ENCODE measurements around the gene RPF1. TPM values are rescaled to one million over a fixed set of nuclear protein-coding genes. Genes with fewer than 3 reads are reported as not detected.

RPF1 gene
- total RNA-seq, 1 donor from 2014 or later, result 34.9 TPM

- Histone ChIP-seq H3K27ac (replicated peaks) (no peak overlapping the region), H3K9me3 (replicated peaks) (peaks cover 16% of the 10 kb centered on the region), H3K36me3 (peaks cover 5% of the 10 kb centered on the region), H3K4me3 (no peak overlapping the region), H3K4me1 (peaks cover 15% of the 10 kb centered on the region), H3K27me3 (ENCODE audit: low read depth) (no peaks in the 10 kb centered on the region)
- intact Hi-C loops (cut with micrococcal nuclease), result no loop called here
- TF ChIP-seq CTCF (IDR thresholded peaks at IDR 0.05; ENCODE audit: borderline replicate concordance), result no peak
- DNase-seq, result no peak
These were observed 31.6 kb downstream of the RPF1 start for GRCh38 chr1:84510668-84511067.

GRCh38 chr1:84524590-84524989 is 45.5 kb downstream of the RPF1 start:
- Histone ChIP-seq H3K27me3 (ENCODE audit: low read depth) (no peaks in the 10 kb centered on the region), H3K9me3 (replicated peaks) (no peaks in the 10 kb centered on the region), H3K4me1 (no peaks in the 10 kb centered on the region), H3K27ac (replicated peaks) (no peak overlapping the region), H3K36me3 (peaks cover 11% of the 10 kb centered on the region), H3K4me3 (no peak overlapping the region)
- intact Hi-C loops (cut with micrococcal nuclease), result no loop called here
- no peak for TF ChIP-seq CTCF (IDR thresholded peaks at IDR 0.05; ENCODE audit: borderline replicate concordance)
- DNase-seq, result no peak

GRCh38 chr1:84525779-84526178 is 46.7 kb downstream of the RPF1 start:
- no peak for TF ChIP-seq CTCF (IDR thresholded peaks at IDR 0.05; ENCODE audit: borderline replicate concordance)

GRCh38 chr1:84538599-84538998 is 59.5 kb downstream of the RPF1 start:
- H3K9me3 ChIP-seq (replicated peaks), result no peaks in the 10 kb centered on the region
- intact Hi-C loops (cut with micrococcal nuclease), result no loop called here
- H3K27ac ChIP-seq (replicated peaks), result no peak overlapping the region
- TF ChIP-seq CTCF (IDR thresholded peaks at IDR 0.05; ENCODE audit: borderline replicate concordance), result no peak
- no peaks in the 10 kb centered on the region for H3K4me1 ChIP-seq
- H3K27me3 ChIP-seq (ENCODE audit: low read depth), result no peaks in the 10 kb centered on the region
- no peak overlapping the region for H3K4me3 ChIP-seq
- H3K36me3 ChIP-seq, result peaks cover 12% of the 10 kb centered on the region
- DNase-seq, result no peak

More at GRCh38 chr1:84525779-84526178, 46.7 kb downstream of the RPF1 start:
- intact Hi-C loops (cut with micrococcal nuclease), result no loop called here
- peaks cover 11% of the 10 kb centered on the region for H3K36me3 ChIP-seq
- no peak for DNase-seq
- no peak overlapping the region for H3K27ac ChIP-seq (replicated peaks)
- no peaks in the 10 kb centered on the region for H3K9me3 ChIP-seq (replicated peaks)
- no peaks in the 10 kb centered on the region for H3K4me1 ChIP-seq
- H3K4me3 ChIP-seq, result no peak overlapping the region
- H3K27me3 ChIP-seq (ENCODE audit: low read depth), result no peaks in the 10 kb centered on the region

GRCh38 chr1:84539972-84540371 is 60.9 kb downstream of the RPF1 start:
- Histone ChIP-seq H3K27ac (replicated peaks) (no peak overlapping the region), H3K36me3 (peaks cover 12% of the 10 kb centered on the region), H3K27me3 (ENCODE audit: low read depth) (no peaks in the 10 kb centered on the region), H3K4me1 (no peaks in the 10 kb centered on the region), H3K9me3 (replicated peaks) (no peaks in the 10 kb centered on the region), H3K4me3 (no peak overlapping the region)
- TF ChIP-seq CTCF (IDR thresholded peaks at IDR 0.05; ENCODE audit: borderline replicate concordance), result no peak
- DNase-seq, result no peak
- intact Hi-C loops (cut with micrococcal nuclease), result no loop called here

- H3K4me1 ChIP-seq, result no peaks in the 10 kb centered on the region
- no peak overlapping the region for H3K27ac ChIP-seq (replicated peaks)
- no peak for DNase-seq
- no peak for TF ChIP-seq CTCF (IDR thresholded peaks at IDR 0.05; ENCODE audit: borderline replicate concordance)
- H3K4me3 ChIP-seq, result no peak overlapping the region
- intact Hi-C loops (cut with micrococcal nuclease), result no loop called here
- no peaks in the 10 kb centered on the region for H3K9me3 ChIP-seq (replicated peaks)
- H3K27me3 ChIP-seq (ENCODE audit: low read depth), result no peaks in the 10 kb centered on the region
- peaks cover 12% of the 10 kb centered on the region for H3K36me3 ChIP-seq
These were observed 61.7 kb downstream of the RPF1 start for GRCh38 chr1:84540759-84541158.

All from left ventricle myocardium inferior (tissue), 1 donor.